Activated CD8-positive, alpha-beta memory T cell treated with anti-CD3 and anti-CD28 coated beads, Interleukin-2, amount 50 U/mL, for 24 hours (primary cell): ENCODE results near the gene NEURL1B.
"Not testable (repeated sequence)": the region's sequence is repeated elsewhere in the genome, so short reads cannot be mapped to it uniquely, and the experiment has no call there.

Source experiments
- DNase-seq: peaks from one replicate; pipeline ENCODE4 v3.0.0-alpha.2; 2020; ENCODE audit errors: extremely low read depth

Gene NEURL1B

GRCh38 chr5:172640822-172641358 lies at the start of gene NEURL1B:
Gene NEURL1B (plus strand): TSS chr5:172641263. CDS start chr5:172641407, 144 bp downstream.
- DNase-seq: no peak

GRCh38 chr5:172591636-172592035 lies 49.4 kb upstream of the NEURL1B start:
- DNase-seq: no peak

- no peak for DNase-seq
These were observed 48.2 kb upstream of the NEURL1B start for GRCh38 chr5:172592881-172593280.

- DNase-seq: no peak
These were observed 47.8 kb upstream of the NEURL1B start for GRCh38 chr5:172593306-172593705.

- DNase-seq: no peak
These were observed 47.3 kb upstream of the NEURL1B start for GRCh38 chr5:172593721-172594235.

GRCh38 chr5:172594431-172594830 lies 46.6 kb upstream of the NEURL1B start:
- DNase-seq: no peak

GRCh38 chr5:172594867-172595466 lies 46.1 kb upstream of the NEURL1B start:
- DNase-seq: no peak

GRCh38 chr5:172595596-172596455 lies 45.2 kb upstream of the NEURL1B start:
- DNase-seq: no peak

- no peak for DNase-seq
These were observed 44.3 kb upstream of the NEURL1B start for GRCh38 chr5:172596638-172597231.

GRCh38 chr5:172597755-172598155 lies 43.3 kb upstream of the NEURL1B start:
- DNase-seq: no peak

- DNase-seq: no peak
These were observed 42.5 kb upstream of the NEURL1B start for GRCh38 chr5:172598251-172599203.

GRCh38 chr5:172599204-172599567 lies 41.9 kb upstream of the NEURL1B start:
- no peak for DNase-seq

GRCh38 chr5:172600571-172600970 lies 40.5 kb upstream of the NEURL1B start:
- no peak for DNase-seq

GRCh38 chr5:172601576-172601975 lies 39.5 kb upstream of the NEURL1B start:
- not testable (repeated sequence) for DNase-seq

- DNase-seq: no peak
These were observed 38.3 kb upstream of the NEURL1B start for GRCh38 chr5:172602783-172603231.

- DNase-seq: no peak
These were observed 37.7 kb upstream of the NEURL1B start for GRCh38 chr5:172603251-172603806.

GRCh38 chr5:172605466-172605865 lies 35.6 kb upstream of the NEURL1B start:
- no peak for DNase-seq

GRCh38 chr5:172606156-172606785 lies 34.8 kb upstream of the NEURL1B start:
- no peak for DNase-seq

GRCh38 chr5:172607213-172607793 lies 33.8 kb upstream of the NEURL1B start:
- DNase-seq: no peak

GRCh38 chr5:172608773-172609172 lies 32.3 kb upstream of the NEURL1B start:
- DNase-seq: no peak
